8988T (cell line): ENCODE data around the gene PARP1.
"Not testable (repeated sequence)": the region's sequence is repeated elsewhere in the genome, so short reads cannot be mapped to it uniquely, and the experiment has no call there.

Experiments
- DNase-seq: peaks from one replicate; pipeline ENCODE4 v3.0.0; 2011

The PARP1 gene

DNA sequence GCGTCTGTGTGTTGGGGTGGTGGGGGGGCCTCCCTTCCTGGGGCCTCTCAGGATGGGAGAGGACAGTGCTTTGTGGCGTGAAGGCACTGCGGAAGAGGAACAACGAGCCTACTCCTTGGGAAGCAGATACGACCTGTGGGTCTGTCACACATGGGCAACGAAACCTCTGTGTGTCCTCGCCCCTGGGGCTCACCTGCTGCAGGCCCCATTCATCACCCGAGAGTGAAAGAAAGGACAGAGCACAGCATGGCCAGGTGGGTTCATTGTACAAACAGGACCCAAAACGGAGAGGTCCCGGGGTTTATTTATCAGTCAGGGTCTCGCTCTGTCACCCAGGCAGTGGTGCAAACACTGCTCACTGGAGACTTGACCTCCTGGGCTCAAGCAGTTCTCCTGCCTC lies 58.8 kb downstream of the PARP1 start:
- no peak for DNase-seq

DNA sequence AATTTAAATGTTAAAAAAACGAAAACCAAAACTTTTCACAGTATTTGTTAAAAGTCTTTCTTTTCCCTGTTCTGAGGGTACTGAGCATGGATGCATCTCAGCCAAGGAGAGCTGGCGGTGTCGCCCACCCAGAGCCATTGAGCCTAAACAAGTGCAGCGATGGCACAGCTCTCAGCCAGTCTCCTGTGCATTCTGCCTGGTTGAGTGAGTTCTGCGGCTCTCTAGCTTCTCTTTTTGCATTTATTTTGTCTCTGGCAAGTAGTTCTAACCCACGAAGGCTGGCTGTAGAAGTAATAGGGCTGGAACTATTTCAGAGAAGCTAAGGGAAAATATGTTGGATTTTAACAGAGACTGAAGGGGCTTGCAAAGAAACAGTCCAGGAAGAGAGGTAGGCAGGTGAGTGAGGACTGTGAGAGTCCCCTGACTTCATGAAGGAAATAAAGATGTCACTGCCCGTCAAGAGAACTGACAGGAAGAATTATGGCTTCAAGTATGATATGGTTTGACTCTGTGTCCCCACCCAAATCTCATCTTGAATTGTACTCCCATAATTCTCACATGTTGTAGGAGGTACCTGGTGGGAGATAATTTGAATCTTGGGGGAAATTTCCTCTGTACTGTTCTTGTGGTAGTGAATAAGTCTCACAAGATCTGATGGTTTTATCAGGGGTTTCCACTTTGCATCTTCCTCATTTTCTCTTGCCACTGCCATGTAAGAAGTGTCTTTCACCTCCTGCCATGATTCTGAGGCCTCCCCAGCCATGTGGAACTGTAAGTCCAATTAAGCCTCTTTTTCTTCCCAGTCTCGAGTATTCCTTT lies 63.2 kb downstream of the PARP1 start:
- no peak for DNase-seq

DNA sequence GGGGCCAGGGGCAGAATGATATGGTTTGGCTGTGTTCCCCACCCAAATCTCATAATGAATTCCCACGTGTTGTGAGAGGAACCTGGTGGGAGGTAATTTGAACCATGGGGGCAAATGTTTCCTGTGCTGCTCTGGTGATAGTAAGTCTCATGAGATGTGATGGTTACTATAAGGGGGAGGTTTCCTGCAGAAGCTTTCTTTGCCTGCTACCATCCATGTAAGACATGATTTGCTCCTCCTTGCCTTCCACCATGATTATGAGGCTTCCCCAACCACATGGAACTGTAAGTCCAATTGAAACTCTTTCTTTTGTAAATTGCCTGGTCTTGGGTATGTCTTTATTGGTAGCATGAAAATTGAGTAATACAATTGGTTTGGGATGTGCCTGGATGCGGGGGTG lies 65.2 kb downstream of the PARP1 start:
- no peak for DNase-seq

DNA sequence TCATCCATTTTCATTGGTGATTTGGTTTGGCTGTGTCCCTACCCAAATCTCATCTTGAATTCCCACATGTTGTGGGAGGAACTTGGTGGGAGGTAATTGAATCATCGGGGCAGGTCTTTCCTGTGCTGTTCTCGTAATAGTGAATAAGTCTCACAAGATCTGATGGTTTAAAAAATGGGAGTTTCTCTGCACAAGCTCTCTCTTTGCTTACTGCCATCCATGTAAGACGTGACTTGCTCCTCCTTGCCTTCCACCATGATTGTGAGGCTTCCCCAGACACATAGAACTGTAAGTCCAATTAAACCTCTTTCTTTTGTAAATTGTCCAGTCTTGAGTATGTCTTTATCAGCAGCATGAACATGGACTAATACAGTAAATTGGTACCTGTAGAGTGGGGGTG lies 67.8 kb downstream of the PARP1 start:
- not testable (repeated sequence) for DNase-seq

DNA sequence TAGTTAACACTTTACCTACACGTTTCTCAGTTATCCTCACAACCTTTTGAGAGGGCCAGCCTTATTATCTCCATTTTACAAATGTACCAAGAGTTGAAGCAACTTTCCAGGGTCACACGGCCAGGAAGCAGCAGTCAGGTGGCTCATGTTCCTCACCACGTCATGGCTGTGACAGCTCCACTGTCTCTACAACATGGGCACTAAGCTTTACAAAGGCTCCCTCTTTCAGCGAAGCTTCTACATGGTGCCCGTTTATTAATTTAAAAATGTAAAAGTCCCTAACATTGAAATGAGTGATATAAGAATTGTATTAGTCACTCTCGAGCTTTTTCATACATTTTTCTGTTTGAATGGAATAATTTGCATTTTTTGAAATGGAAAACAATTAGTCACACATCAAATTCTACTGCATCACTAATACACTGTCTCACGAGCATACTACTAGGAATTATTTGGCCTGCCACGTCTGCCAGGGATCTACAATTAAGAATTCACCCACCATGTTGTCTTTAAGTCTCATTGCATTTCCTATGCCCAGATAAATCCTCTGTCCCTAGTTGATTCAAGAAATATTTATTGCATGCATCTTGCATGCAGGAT lies 70.5 kb downstream of the PARP1 start:
- no peak for DNase-seq

DNA sequence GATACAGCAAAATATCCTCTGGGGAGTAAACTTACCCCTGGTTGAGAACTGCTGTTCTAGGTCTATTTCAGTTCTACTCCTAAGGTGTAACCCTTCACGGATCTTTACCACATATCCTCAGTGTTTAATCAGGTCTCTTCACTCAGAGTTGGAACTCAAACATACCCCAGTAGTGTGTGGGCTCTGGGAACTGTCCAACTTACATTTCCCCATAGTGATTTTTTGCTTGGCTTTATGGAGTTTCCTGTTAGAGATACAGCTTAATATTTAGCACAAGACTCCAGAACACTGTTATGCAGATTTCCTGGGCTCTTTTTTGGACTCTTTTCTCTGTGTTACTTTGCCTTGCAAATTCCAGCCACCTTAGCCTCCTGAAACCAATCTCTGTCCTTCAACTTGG lies 72.2 kb downstream of the PARP1 start:
- DNase-seq = no peak

DNA sequence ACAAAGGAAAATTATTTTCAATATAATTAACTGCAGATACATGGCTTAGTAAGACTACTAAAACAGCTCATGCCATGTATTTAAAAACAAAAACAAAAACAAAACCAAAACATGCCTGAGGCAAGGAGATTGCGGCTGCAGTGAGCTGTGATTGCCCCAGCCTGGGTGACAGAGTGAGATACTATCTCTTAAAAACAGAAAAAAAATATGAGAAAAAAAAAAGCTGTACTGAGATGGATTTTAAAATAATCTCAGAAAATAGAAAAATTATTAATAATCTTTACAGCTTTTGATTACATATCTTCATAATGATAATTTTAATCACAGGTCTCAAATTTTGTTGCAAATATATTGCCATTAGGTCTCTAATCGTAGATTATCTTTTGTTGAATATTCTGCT lies 74.9 kb downstream of the PARP1 start:
- DNase-seq = no peak

DNA sequence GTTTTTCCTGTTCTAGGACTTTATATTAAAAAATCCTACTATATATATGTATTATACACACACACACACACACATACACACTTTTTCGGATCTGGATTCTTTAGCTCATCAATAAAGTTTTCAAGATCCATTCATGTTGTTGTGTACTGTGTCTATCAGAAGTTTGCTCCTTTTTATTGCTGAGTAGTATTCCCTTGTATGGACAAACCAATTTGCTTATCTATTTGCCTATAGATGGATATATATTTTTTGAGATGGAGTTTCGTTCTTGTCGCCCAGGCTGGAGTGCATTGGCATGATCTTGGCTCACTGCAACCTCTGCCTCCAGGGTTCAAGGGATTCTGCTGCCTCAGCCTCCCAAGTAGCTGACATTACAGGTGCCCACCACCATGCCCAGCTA lies 78.7 kb downstream of the PARP1 start:
- DNase-seq = no peak

DNA sequence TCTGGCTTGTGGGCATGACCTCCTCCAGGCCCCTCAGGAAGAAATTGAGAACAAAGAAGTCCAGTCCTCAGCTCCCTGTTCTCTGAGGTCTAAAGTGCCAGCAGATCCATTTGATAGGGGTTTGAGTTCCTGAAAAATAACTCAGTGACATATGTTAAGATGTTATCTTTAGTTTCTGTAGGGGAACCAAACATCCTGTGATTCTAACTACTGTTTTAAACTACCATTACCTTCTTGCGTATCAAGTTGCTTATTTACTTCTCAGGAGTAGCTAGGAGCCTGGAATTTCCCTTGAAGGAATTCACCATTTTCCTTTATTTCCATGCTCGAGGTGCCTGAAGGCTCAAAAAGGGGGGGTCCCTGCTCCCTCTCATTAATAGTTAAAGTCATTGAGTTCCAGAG lies 80.1 kb downstream of the PARP1 start:
- no peak for DNase-seq

DNA sequence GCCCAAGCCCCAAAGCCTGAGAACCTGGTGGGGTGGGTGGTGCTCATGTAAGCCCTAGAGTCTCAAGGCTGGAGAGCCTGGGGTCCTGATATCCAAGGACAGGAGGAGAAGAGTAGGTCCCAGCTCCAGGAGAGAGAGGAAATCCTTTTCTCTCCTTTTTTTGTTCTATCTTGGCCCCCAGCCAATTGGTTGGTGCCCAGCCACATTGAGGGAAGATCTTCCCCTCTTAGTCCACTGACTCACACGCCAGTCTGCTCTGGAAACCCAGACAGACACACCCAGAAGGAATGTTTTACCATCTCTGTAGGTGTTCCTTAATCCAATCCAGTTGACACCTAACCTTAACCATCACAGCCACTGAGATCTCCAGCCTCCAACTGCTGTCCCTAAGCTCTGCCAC lies 82.7 kb downstream of the PARP1 start:
- DNase-seq = no peak

DNA sequence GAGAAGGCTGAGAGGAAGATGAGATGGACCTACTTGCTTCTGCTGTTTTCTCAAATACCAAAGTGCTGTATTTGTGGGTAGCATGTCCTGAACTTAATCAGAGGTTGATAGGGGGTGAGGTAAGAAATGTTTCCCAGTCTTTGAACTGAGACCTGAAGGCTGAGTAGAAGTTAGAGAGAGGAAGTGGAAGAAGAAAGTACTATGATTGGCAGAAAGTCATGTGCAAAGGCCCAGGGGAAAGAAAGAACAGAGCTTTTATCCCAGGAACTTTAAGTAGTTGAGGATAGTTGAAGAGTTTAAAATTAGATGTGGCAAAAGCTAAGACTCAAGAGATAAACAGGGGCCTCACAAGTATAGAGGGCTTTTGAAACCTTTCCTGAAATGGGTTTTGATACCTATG lies 83.4 kb downstream of the PARP1 start:
- no peak for DNase-seq

DNA sequence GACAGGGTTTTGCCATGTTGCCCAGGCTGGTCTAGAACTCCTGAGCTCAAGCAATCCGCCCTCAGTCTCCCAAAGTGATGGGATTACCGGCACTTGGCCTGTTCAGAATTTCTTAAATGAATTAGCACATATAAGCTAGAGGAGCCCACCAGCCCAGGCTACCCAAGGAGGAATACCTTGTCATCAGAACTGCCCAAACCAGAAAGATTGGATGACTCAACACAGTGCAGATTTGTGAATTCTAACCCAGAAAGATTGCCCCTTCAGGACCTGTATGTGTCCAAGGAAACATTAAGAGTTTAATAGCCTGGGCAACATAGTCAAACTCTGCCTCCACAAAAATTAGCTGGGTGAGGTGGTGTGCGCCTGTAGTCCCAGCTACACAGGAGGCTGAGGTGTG lies 84.9 kb downstream of the PARP1 start:
- no peak for DNase-seq

DNA sequence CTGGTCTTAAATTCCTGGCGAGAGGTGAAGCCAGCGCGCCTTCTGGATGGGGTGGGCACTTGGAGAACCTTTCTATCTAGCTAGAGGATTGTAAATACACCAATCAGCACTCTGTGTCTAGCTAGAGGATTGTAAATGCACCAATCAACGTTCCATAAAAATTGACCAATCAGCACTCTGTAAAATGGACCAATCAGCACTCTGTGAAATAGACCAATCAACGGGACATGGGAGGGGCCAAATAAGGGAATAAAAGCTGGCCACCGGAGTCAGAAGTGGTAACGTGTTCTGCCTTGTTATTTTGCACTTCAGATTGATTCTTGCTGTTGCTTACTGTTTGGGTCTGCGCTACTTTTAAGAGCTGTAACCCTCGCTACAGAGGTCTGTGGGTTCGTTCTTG lies 87.0 kb downstream of the PARP1 start:
- no peak for DNase-seq

DNA sequence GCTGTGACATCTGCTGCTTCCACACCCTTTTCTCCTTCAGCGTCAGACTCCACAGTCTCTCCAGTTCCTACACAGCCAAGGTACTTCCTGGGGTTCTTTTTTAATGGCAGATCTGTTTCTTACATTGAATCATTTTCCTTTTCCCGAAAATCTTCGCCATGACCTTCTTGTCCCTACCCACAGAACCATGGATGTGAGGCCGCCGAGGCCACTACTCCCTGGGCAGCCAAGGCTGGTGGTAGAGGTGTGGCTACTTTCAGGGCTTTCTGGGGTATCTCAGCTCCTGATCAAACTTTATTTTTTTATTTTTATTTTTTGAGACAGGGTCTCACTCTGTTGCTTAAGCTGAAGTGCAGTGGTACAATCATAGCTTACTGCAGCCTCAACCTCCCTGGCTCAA lies 89.4 kb downstream of the PARP1 start:
- no peak for DNase-seq

DNA sequence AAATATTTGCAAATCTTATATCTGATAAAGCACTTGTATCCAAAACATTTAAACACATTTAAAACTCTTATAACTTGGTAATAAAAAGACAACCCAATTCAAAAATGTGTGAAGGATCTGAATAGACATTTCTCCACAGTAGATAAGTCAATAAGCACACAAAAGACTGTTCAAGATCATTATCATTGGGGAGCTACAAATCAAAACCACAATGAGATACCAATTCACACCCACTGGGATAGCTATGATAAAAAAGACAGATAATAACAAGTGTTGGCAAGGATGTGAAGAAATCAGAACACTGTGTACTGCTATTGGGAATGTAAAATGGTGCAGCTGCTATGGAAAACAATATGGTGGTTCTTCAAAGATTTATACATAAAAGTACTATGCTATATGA lies 93.8 kb downstream of the PARP1 start:
- DNase-seq = no peak

DNA sequence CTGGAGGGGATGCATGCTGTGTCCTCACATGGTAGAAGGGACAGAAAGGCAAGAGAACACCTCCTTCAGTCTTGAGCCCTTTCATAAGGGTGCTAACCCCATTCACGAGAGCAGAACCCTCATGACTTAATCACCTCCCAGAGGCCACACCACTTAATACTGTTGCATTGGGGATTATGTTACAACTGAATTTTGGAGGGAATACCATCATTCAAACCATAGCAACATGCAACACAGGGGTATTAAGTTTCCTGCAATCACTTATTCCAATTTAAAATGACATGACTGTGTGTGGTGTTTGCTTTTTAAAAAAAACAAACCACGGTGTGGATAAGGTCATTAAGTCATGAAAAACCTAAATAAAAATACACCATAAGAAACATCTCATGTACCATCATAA lies 95.8 kb downstream of the PARP1 start:
- no peak for DNase-seq

DNA sequence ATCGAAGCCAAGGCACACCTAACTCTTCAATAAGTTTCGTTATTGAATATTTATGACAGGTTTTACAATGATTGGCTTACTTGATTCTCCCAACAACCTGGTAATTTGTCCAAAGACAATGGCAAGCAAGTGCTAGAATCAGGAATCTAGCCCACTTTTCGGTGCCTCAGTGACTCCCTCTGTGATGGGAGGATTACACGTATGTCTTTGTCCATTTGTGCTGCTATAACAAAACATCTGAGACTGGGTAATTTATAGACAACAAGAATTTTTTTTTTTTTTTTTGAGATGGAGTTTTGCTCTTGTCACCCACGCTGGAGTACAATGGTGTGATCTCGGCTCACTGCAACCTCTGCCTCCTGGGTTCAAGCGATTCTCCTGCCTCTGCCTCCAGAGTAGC lies 96.5 kb downstream of the PARP1 start:
- DNase-seq = no peak
